ENCODE data around the gene GGA1. TPM values are rescaled to one million over a fixed set of nuclear protein-coding genes. Genes with fewer than 3 reads are reported as not detected.

Gene GGA1
- total and polyA plus RNA-seq, 2 of the 4 experiments (the other 2 are of a cell fraction), result 17.2 to 48.5 TPM

DNA sequence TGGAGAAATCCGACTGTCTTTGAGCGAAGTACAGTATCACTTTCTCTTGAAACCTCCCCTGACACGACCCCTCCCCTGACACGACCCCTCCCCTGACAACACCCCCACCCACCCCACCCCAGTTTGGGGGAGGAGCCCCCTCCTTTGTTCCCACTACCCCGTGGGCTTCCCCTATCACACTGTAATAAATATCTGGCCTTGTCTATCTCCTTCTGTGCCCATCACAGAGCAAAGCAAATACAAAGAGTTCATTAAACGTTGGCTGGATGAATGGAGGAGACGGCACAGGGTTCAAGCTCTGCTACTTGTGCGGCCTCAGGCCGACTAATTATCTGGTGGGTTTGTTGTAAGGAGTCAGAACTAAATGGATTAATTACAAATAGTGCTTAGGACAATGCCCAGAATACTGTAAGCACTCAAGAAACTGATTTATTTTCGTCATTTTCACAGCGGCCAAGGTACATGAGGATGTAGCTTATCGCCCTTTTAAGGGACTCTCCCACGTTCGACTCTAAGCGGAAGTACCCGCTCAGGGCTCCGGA lies 628 bp upstream of the GGA1 start:
- H2BK120ac ChIP-seq (ENCODE audit: low read depth, low read length), result peak overlapping the region; percentile 95; the same call in 1 of the 2 replicates
- ATAC-seq (ENCODE audit: low read depth), result no peak; the same call in 1 of the 2 replicates
- in situ Hi-C loops (cut with MboI; ENCODE audit: low sequenced_read_pairs), result no loop called here

More for the DNA sequence above, 628 bp upstream of the GGA1 start:
- Histone ChIP-seq H2BK15ac (ENCODE audit: low read depth, low read length) (0 out of 3 replicates have a peak overlapping the region, but pooled peaks have one; percentile 20), H4K8ac (ENCODE audit: low read depth in 2 of 2, low read length in 2 of 2) (peak overlapping the region; percentile 75 to 97), H3K27me3 (ENCODE audit: control insufficient read depth, insufficient read depth, low read length) (peaks cover 7% of the 10 kb centered on the region), H4K20me1 (ENCODE audit: insufficient read depth, low read length) (0 out of 2 replicates have a peak, but pooled peaks cover 3% of the 10 kb centered on the region), H3K9ac (ENCODE audit: low read depth, low read length) (peak overlapping the region; percentile 77), H3K79me1 (ENCODE audit: low read depth in 1 of 2, low read length in 2 of 2) (peaks cover 22 to 38% of the 10 kb centered on the region in 2 experiments), H2AFZ (replicated peaks; ENCODE audit: low read length, poor library complexity) (peak overlapping the region; percentile 99), H3K9me3 (ENCODE audit: control insufficient read depth, insufficient read depth, low read length) (no peaks in the 10 kb centered on the region), H2AK5ac (ENCODE audit: low read depth, low read length) (peak overlapping the region; percentile 79), H3K4me2 (ENCODE audit: low read depth, low read length) (peak overlapping the region; percentile 74), H3K36me3 (ENCODE audit: control insufficient read depth, insufficient read depth, low read length) (no peaks in the 10 kb centered on the region), H2BK5ac (ENCODE audit: low read depth, low read length, poor library complexity, severe bottlenecking) (peak overlapping the region; percentile 92), H3K9me1 (ENCODE audit: insufficient read depth, low read length) (peaks cover 3% of the 10 kb centered on the region), H3K4me1 (ENCODE audit: control insufficient read depth, insufficient read depth, low read length) (peaks cover 9% of the 10 kb centered on the region), H3K56ac (ENCODE audit: extremely low read depth, insufficient read depth, low read length) (peak overlapping the region; percentile 82), H3K27ac (ENCODE audit: insufficient read depth, low read length) (peak overlapping the region; percentile 96), H3K4ac (ENCODE audit: low read depth, low read length) (peak overlapping the region; percentile 95), H3K23ac (ENCODE audit: low read depth, low read length) (peak overlapping the region; percentile 68; the same call in 1 of the 2 replicates), H3K14ac (replicated peaks; ENCODE audit: low read depth, low read length) (peak overlapping the region; percentile 80), H4K5ac (ENCODE audit: low read depth, low read length) (peak overlapping the region; percentile 57), H3K4me3 (ENCODE audit: insufficient read depth, low read depth, low read length) (peak overlapping the region; percentile 56), H2AK9ac (replicated peaks; ENCODE audit: low read depth, low read length, poor library complexity) (peak overlapping the region; percentile 99), H3K18ac (ENCODE audit: low read depth, low read length) (peak overlapping the region; percentile 40), H4K91ac (ENCODE audit: insufficient read depth, low read depth, low read length) (peak overlapping the region; percentile 59), H2BK20ac (ENCODE audit: low read depth, low read length) (peak overlapping the region; percentile 7; the same call in 1 of the 2 replicates)
- no peak for TF ChIP-seq POLR2A (IDR thresholded peaks at IDR 0.05; ENCODE audit: low read depth, low read length)
- no peak for TF ChIP-seq BHLHE40 (IDR thresholded peaks at IDR 0.05; ENCODE audit: low read depth, low read length)
- TF ChIP-seq SMC3 (IDR thresholded peaks at IDR 0.05; ENCODE audit: low read depth, low read length), result no peak
- no peak for TF ChIP-seq CHD1 (IDR thresholded peaks at IDR 0.05; ENCODE audit: low read depth, low read length)
- TF ChIP-seq NFE2L2 (IDR thresholded peaks at IDR 0.05; ENCODE audit: low read depth, low read length), result no peak
- TF ChIP-seq, protein P1, sequence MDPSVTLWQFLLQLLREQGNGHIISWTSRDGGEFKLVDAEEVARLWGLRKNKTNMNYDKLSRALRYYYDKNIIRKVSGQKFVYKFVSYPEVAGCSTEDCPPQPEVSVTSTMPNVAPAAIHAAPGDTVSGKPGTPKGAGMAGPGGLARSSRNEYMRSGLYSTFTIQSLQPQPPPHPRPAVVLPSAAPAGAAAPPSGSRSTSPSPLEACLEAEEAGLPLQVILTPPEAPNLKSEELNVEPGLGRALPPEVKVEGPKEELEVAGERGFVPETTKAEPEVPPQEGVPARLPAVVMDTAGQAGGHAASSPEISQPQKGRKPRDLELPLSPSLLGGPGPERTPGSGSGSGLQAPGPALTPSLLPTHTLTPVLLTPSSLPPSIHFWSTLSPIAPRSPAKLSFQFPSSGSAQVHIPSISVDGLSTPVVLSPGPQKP (IDR thresholded peaks at IDR 0.05; ENCODE audit: borderline replicate concordance, low read depth, low read length), result no peak
- no peak for TF ChIP-seq RFX5 (IDR thresholded peaks at IDR 0.05; ENCODE audit: low read depth, low read length)
- TF ChIP-seq RCOR1 (IDR thresholded peaks at IDR 0.05; ENCODE audit: insufficient replicate concordance, low read length), result no peak
- no peak for TF ChIP-seq MXI1 (IDR thresholded peaks at IDR 0.05; ENCODE audit: borderline replicate concordance, low read depth, low read length)
- no peak for TF ChIP-seq RAD21 (IDR thresholded peaks at IDR 0.05; ENCODE audit: low read length)
- no peak for TF ChIP-seq MAFK (IDR thresholded peaks at IDR 0.05; ENCODE audit: low read depth, low read length)
- WGBS, 2 experiments (ENCODE audit: extremely low coverage in 2 of 2, insufficient read length in 1 of 2), result 0% methylated on average over 7 of the region's 17 CpGs; no CpG with 5 or more reads in 1 of the 2 experiments
- intact Hi-C loops (cut with micrococcal nuclease) (loop anchor here (5.0 kb wide), 1 partner anchor 61 kb away; no protein-coding TSS in a partner anchor), dilution Hi-C loops (cut with HindIII; ENCODE audit: low sequenced_read_pairs, unreplicated experiment) (no loop called here)
- no peak for DNase-seq
- CTCF ChIA-PET, result interaction anchor here (0.6 to 2.6 kb wide), 3 partner anchors 16 to 62 kb away, joined by 3 to 18 read pairs (median 6); no protein-coding TSS in a partner anchor
- POLR2A ChIA-PET (ENCODE audit: unreplicated experiment), result interaction anchor here (0.7 to 1.0 kb wide), 4 partner anchors 26 to 69 kb away, joined by 3 to 6 read pairs (median 3); no protein-coding TSS in a partner anchor
- no TSS peak for BruUV-seq (replicated peaks)

Measured in IMR-90 (cell line).